Measurements from ENCODE around the gene MTCL1.

The MTCL1 gene

GRCh38 chr18:8856212-8856611 lies 150.9 kb downstream of the MTCL1 start:
- no peak for TF ChIP-seq REST (IDR thresholded peaks at IDR 0.05; ENCODE audit: insufficient read depth in 1 of 2, low read depth in 2 of 2, low read length in 2 of 2)
- TF ChIP-seq FOXP2 (optimal IDR thresholded peaks at IDR 0.05; ENCODE audit: borderline replicate concordance, extremely low read depth, extremely low read length, insufficient read depth), result no peak
- TF ChIP-seq POLR2AphosphoS5 (IDR thresholded peaks at IDR 0.05; ENCODE audit: low read depth, low read length), result no peak
- TF ChIP-seq TAF1 (IDR thresholded peaks at IDR 0.05; ENCODE audit: borderline replicate concordance, insufficient read depth, low read length), result no peak
- no peak for TF ChIP-seq SIN3A (IDR thresholded peaks at IDR 0.05; ENCODE audit: borderline replicate concordance, insufficient read depth, low read length)

- no peak for TF ChIP-seq FOXP2 (optimal IDR thresholded peaks at IDR 0.05; ENCODE audit: borderline replicate concordance, extremely low read depth, extremely low read length, insufficient read depth)
- TF ChIP-seq SIN3A (IDR thresholded peaks at IDR 0.05; ENCODE audit: borderline replicate concordance, insufficient read depth, low read length), result no peak
Measured at GRCh38 chr18:8856769-8857393, 151.5 kb downstream of the MTCL1 start.

- no peak for TF ChIP-seq REST (IDR thresholded peaks at IDR 0.05; ENCODE audit: insufficient read depth in 1 of 2, low read depth in 2 of 2, low read length in 2 of 2)
- no peak for TF ChIP-seq POLR2AphosphoS5 (IDR thresholded peaks at IDR 0.05; ENCODE audit: low read depth, low read length)
- no peak for TF ChIP-seq FOXP2 (optimal IDR thresholded peaks at IDR 0.05; ENCODE audit: borderline replicate concordance, extremely low read depth, extremely low read length, insufficient read depth)
- TF ChIP-seq SIN3A (IDR thresholded peaks at IDR 0.05; ENCODE audit: borderline replicate concordance, insufficient read depth, low read length), result no peak
- no peak for TF ChIP-seq TAF1 (IDR thresholded peaks at IDR 0.05; ENCODE audit: borderline replicate concordance, insufficient read depth, low read length)
Measured at GRCh38 chr18:8857806-8858205, 152.4 kb downstream of the MTCL1 start.

- TF ChIP-seq TAF1 (IDR thresholded peaks at IDR 0.05; ENCODE audit: borderline replicate concordance, insufficient read depth, low read length) (no peak), POLR2AphosphoS5 (IDR thresholded peaks at IDR 0.05; ENCODE audit: low read depth, low read length) (no peak), SIN3A (IDR thresholded peaks at IDR 0.05; ENCODE audit: borderline replicate concordance, insufficient read depth, low read length) (no peak), REST (IDR thresholded peaks at IDR 0.05; ENCODE audit: insufficient read depth in 1 of 2, low read depth in 2 of 2, low read length in 2 of 2) (no peak), FOXP2 (optimal IDR thresholded peaks at IDR 0.05; ENCODE audit: borderline replicate concordance, extremely low read depth, extremely low read length, insufficient read depth) (no peak)
Measured at GRCh38 chr18:8858888-8859511, 153.6 kb downstream of the MTCL1 start.

GRCh38 chr18:8860845-8861642 lies 155.7 kb downstream of the MTCL1 start:
- no peak for TF ChIP-seq TAF1 (IDR thresholded peaks at IDR 0.05; ENCODE audit: borderline replicate concordance, insufficient read depth, low read length)
- TF ChIP-seq FOXP2 (optimal IDR thresholded peaks at IDR 0.05; ENCODE audit: borderline replicate concordance, extremely low read depth, extremely low read length, insufficient read depth), result no peak
- TF ChIP-seq POLR2AphosphoS5 (IDR thresholded peaks at IDR 0.05; ENCODE audit: low read depth, low read length), result no peak
- TF ChIP-seq REST (IDR thresholded peaks at IDR 0.05; ENCODE audit: insufficient read depth in 1 of 2, low read depth in 2 of 2, low read length in 2 of 2), result no peak
- TF ChIP-seq SIN3A (IDR thresholded peaks at IDR 0.05; ENCODE audit: borderline replicate concordance, insufficient read depth, low read length), result no peak

Data from PFSK-1 (cell line).